ENCODE measurements around the gene CRIP2.

The CRIP2 gene

DNA sequence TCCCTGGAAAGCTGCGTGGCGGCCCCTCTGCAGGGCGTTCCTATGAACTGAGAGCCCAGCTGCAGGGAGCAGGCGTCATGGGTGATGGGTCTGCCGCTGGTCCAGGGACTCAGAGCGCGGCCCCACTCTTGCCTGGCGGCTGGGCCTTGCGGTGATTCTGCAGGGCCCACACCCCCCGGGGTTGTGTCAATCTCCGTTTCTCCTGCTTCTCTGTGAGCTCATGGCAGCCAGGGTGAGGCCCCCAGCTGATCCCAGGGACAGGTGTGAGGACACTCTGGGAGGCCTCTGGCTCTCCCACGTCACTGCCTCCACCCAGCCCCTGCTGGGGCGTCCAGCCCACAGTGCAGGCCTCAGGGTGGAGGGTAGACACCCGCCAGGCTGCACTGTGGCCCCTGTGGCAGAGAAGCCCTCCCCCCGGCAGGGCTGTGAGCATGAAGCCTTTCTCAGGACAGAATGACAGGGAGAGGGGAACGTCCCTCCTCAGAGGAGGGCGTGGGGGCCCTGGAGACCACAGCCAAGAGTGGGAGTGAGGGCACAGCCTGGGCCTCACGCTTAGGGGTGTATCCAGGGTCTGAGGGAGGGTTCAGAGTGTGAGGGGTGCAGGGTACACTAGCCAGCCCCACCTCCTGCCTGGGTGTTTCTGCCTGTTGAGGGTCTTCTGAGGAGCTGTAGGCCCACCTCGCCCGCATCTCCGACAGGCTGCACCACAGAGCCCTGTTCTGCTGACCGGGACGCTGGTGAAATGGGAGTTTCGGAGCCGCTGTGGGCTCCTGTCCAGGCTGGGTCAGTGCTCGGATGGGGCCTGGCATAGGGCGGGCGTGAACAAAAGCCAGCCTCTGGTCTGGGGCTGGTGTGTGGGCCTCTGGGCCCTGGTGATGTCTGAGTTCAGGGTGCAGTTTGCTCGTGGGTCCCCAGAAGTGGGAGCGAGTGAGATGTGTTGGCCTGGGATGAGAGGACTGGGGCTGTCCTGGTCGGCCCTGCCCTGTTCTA lies 26.7 kb upstream of the CRIP2 start:
- TF ChIP-seq CTCF (IDR thresholded peaks at IDR 0.05; ENCODE audit: extremely low read depth, insufficient read depth, missing control alignments) = no peak
- no peak for DNase-seq (ENCODE audit: low spot score)
- in situ Hi-C loops (cut with MboI; ENCODE audit: low pct_unique_long_range_greater_than_20kb, low sequenced_read_pairs, unreplicated experiment) = no loop called here

GRCh38 chr14:105448706-105449111 lies 25.9 kb upstream of the CRIP2 start:
- in situ Hi-C loops (cut with MboI; ENCODE audit: low pct_unique_long_range_greater_than_20kb, low sequenced_read_pairs, unreplicated experiment) = no loop called here
- peak; percentile 89 for DNase-seq (ENCODE audit: low spot score)
- TF ChIP-seq CTCF (IDR thresholded peaks at IDR 0.05; ENCODE audit: extremely low read depth, insufficient read depth, missing control alignments) = peak; percentile 67

DNA sequence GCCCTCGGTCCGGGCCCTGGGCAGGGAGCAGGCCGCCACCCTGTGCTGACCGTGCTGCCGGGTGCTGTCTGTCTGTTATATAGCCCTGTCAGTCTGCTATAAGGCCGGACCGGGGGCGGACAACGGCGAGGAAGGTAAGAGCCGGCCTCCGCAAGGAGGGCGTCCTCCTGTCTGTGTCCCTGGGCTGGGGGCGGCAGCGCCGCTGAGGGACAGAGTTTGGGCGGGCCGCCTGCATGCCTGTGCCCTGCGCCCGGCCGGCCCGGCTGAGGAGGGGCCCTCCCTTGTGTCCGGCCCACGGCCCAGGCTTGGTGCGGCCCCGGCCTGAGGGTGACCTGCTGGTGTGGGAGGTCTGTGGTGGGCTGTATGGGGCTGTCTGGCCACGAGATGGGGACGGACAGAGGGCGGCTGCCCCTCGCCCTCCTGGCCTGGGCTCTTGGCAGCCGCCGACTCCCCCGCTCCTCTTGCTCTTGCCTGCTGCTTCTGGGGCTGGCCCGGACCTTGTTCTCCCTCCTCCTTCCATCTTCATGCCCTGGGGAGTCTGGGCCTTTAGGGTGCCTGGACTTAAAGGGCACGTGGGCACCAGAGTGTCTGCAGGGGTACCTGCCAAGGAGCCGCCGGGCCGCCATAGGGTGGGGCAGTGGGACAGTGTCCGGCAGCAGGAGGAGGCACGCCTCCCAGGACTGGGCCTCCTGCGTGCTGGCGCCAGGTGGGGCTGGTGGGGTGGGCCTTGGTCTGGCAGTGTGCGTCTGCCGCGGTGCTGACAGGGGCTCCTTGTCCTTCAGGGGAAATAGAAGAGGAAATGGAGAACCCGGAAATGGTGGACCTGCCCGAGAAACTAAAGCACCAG lies 25.1 kb upstream of the CRIP2 start:
- no peak for TF ChIP-seq CTCF (IDR thresholded peaks at IDR 0.05; ENCODE audit: extremely low read depth, insufficient read depth, missing control alignments)
- DNase-seq (ENCODE audit: low spot score) = no peak
- in situ Hi-C loops (cut with MboI; ENCODE audit: low pct_unique_long_range_greater_than_20kb, low sequenced_read_pairs, unreplicated experiment) = no loop called here

- TF ChIP-seq CTCF (IDR thresholded peaks at IDR 0.05; ENCODE audit: extremely low read depth, insufficient read depth, missing control alignments) = no peak
- in situ Hi-C loops (cut with MboI; ENCODE audit: low pct_unique_long_range_greater_than_20kb, low sequenced_read_pairs, unreplicated experiment) = no loop called here
- DNase-seq (ENCODE audit: low spot score) = no peak
These were observed 24.5 kb upstream of the CRIP2 start for GRCh38 chr14:105450123-105450505.

GRCh38 chr14:105450864-105451720 lies 23.5 kb upstream of the CRIP2 start:
- no peak for TF ChIP-seq CTCF (IDR thresholded peaks at IDR 0.05; ENCODE audit: extremely low read depth, insufficient read depth, missing control alignments)
- in situ Hi-C loops (cut with MboI; ENCODE audit: low pct_unique_long_range_greater_than_20kb, low sequenced_read_pairs, unreplicated experiment) = no loop called here

DNA sequence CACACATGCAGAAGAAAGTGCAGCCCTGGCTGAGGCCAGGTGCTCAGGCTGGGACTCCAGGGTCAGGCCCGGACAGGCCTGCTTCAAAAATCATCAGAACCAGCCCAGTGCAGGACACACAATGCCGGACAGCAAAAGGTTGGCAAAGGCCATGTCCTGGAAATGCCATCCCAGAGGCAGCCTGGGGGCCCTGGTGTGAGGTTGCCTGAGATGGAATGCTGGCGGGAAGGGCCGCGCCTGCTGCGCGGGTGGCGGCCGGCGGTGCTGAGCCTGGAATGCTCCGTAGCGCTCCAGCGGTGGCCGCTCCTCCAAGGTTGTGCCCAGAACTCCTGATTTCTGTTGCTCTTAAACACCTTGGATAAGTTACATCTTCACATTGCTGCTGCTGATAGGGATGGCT lies 21.7 kb upstream of the CRIP2 start:
- TF ChIP-seq CTCF (IDR thresholded peaks at IDR 0.05; ENCODE audit: extremely low read depth, insufficient read depth, missing control alignments) = no peak
- in situ Hi-C loops (cut with MboI; ENCODE audit: low pct_unique_long_range_greater_than_20kb, low sequenced_read_pairs, unreplicated experiment) = no loop called here
- DNase-seq (ENCODE audit: low spot score) = no peak

More at GRCh38 chr14:105450864-105451720, 23.5 kb upstream of the CRIP2 start:
- no peak for DNase-seq (ENCODE audit: low spot score)

All from GM13977 (cell line).